Body of pancreas (tissue), 4 donors: ENCODE data around the gene PRSS33. TPM values are rescaled to one million over a fixed set of nuclear protein-coding genes. Genes with fewer than 3 reads are reported as not detected.

Source experiments
- ATAC-seq: fragments of 150-250 bp; one replicate; pipeline ENCODE4 v1.9.1; 2016
- DNase-seq, 4 donors: peaks; one replicate each; pipeline ENCODE4 v3.0.0-alpha.2; 2019
- H3K27ac ChIP-seq, 4 donors: fragments of 200-600 bp; sonication (generic); 1 replicate in 3 of 4; 2 replicates in 1 of 4; pipeline versions ENCODE4 v1.5.1 to v1.6.1; 2016 to 2019; ENCODE audit warnings: mild to moderate bottlenecking in 1 of 4, mixed read lengths in 1 of 4, moderate library complexity in 1 of 4
- H3K27me3 ChIP-seq, 2 donors: fragments of 200-600 bp; sonication (generic); one replicate each; pipeline ENCODE4 v1.6.0; 2016; ENCODE audit warnings: mild to moderate bottlenecking in 1 of 2
- H3K36me3 ChIP-seq, 2 donors: fragments of 200-600 bp; sonication (generic); replicated peaks in 1 of 2; 2 replicates each; pipeline ENCODE4 v1.5.1; 2016; ENCODE audit warnings: low read depth in 2 of 2; ENCODE audit not compliant: insufficient read depth in 1 of 2
- H3K4me1 ChIP-seq: fragments of 200-600 bp; sonication (generic); one replicate; pipeline ENCODE4 v1.6.0; 2016
- H3K4me3 ChIP-seq, 2 donors: fragments of 200-600 bp; sonication (generic); 1 replicate in 1 of 2; 2 replicates in 1 of 2; pipeline ENCODE4 v1.5.1; 2016 to 2019
- H3K9me3 ChIP-seq, 3 donors: fragments of 200-600 bp; sonication (generic); 1 replicate in 2 of 3; 2 replicates in 1 of 3; pipeline ENCODE4 v1.5.1; 2016
- CTCF ChIP-seq, 7 experiments: fragments of 450-650 bp in 4 of 7; fragments of 200-600 bp in 3 of 7; sonication (generic) in 3 of 7; IDR thresholded peaks; one replicate each; pipeline ENCODE4 v1.5.1; 2016 to 2019; ENCODE audit warnings: antibody characterized with exemption in 7 of 7
- POLR2A ChIP-seq, 3 donors: fragments of 450-650 bp; IDR thresholded peaks; one replicate each; pipeline ENCODE4 v1.6.1; 2016; ENCODE audit warnings: antibody characterized with exemption in 3 of 3, mild to moderate bottlenecking in 2 of 3
- WGBS, 2 donors: methylation state at CpG; one replicate each; pipeline ENCODE4 v1.1.5; 2017; 5-methylcytosine and 5-hydroxymethylcytosine counted together
- intact Hi-C: fragments of 100-400 bp; cut with DNase I; formaldehyde crosslinking; loops from one replicate; pipeline ENCODE4 v1.15.1; 2023
- total RNA-seq, 2 donors: library from RNA; depleted of rRNA; stranded (reverse); fragments of >200 nt; gene quantifications; one replicate each; pipeline ENCODE4 v1.1.0, GENCODE V29; 2016

Gene PRSS33
- total RNA-seq, 2 donors from 2014 or later: not detected

- Histone ChIP-seq H3K36me3 (no peaks in the 10 kb centered on the region), H3K27me3 (no peaks in the 10 kb centered on the region), H3K4me3 (no peak overlapping the region), H3K27ac (no peak overlapping the region), H3K9me3 (no peaks in the 10 kb centered on the region), H3K4me1 (no peaks in the 10 kb centered on the region)
- TF ChIP-seq CTCF (IDR thresholded peaks at IDR 0.05) (no peak), POLR2A (IDR thresholded peaks at IDR 0.05) (no peak)
- WGBS, 2 donors: 56 to 57% methylated on average over 4 of the region's 4 CpGs
- intact Hi-C loops: no loop called here
- DNase-seq (no peak), ATAC-seq (no peak)
Measured at GRCh38 chr16:2822496-2822895, 35.1 kb upstream of the PRSS33 start.

GRCh38 chr16:2822158-2822495, 34.8 kb upstream of the PRSS33 start:
- WGBS, 2 donors: 48 to 64% methylated on average over 7 to 8 of the region's 8 CpGs
- no peak overlapping the region for H3K4me3 ChIP-seq
- no peaks in the 10 kb centered on the region for H3K36me3 ChIP-seq
- ATAC-seq: no peak
- no peaks in the 10 kb centered on the region for H3K9me3 ChIP-seq
- DNase-seq: no peak
- H3K4me1 ChIP-seq: no peaks in the 10 kb centered on the region
- no peaks in the 10 kb centered on the region for H3K27me3 ChIP-seq
- no peak overlapping the region for H3K27ac ChIP-seq
- no peak for TF ChIP-seq POLR2A (IDR thresholded peaks at IDR 0.05)
- TF ChIP-seq CTCF (IDR thresholded peaks at IDR 0.05): no peak
- intact Hi-C loops: no loop called here

GRCh38 chr16:2821487-2822157, 34.3 kb upstream of the PRSS33 start:
- no peaks in the 10 kb centered on the region for H3K27me3 ChIP-seq
- ATAC-seq (no peak), DNase-seq (no peak)
- no peaks in the 10 kb centered on the region for H3K9me3 ChIP-seq
- no peak overlapping the region for H3K4me3 ChIP-seq
- H3K27ac ChIP-seq: no peak overlapping the region
- intact Hi-C loops: no loop called here
- H3K36me3 ChIP-seq: no peaks in the 10 kb centered on the region
- TF ChIP-seq POLR2A (IDR thresholded peaks at IDR 0.05): no peak
- TF ChIP-seq CTCF (IDR thresholded peaks at IDR 0.05): no peak
- WGBS, 2 donors: 59 to 60% methylated on average over 9 of the region's 9 CpGs
- H3K4me1 ChIP-seq: peaks cover 5% of the 10 kb centered on the region

- ATAC-seq (no peak), DNase-seq (no peak)
- intact Hi-C loops: no loop called here
- H3K36me3 ChIP-seq: no peaks in the 10 kb centered on the region
- H3K9me3 ChIP-seq: no peaks in the 10 kb centered on the region
- H3K27ac ChIP-seq: no peak overlapping the region
- TF ChIP-seq CTCF (IDR thresholded peaks at IDR 0.05) (no peak), POLR2A (IDR thresholded peaks at IDR 0.05) (no peak)
- H3K27me3 ChIP-seq: no peaks in the 10 kb centered on the region
- H3K4me1 ChIP-seq: peaks cover 5% of the 10 kb centered on the region
- 74 to 82% methylated on average over 9 to 14 of the region's 14 CpGs for WGBS, 2 donors
- no peak overlapping the region for H3K4me3 ChIP-seq
Measured at GRCh38 chr16:2820836-2821486, 33.6 kb upstream of the PRSS33 start.
